Adrenal gland (tissue), 5 donors: ENCODE data around the gene AKAP13.

ENCODE experiments used
- CTCF ChIP-seq, 6 experiments: fragments of 450-650 bp in 4 of 6; fragments of 200-600 bp in 2 of 6; sonication (generic) in 1 of 6; IDR thresholded peaks; 1 replicate in 5 of 6; 2 replicates in 1 of 6; pipeline versions ENCODE4 v1.5.1 to v1.8.0; 2016 to 2021; ENCODE audit warnings: antibody characterized with exemption in 6 of 6, mild to moderate bottlenecking in 2 of 6, moderate library complexity in 1 of 6
- POLR2A ChIP-seq, 2 donors: fragments of 450-650 bp; IDR thresholded peaks; one replicate each; pipeline ENCODE4 v1.6.1; 2017; ENCODE audit warnings: antibody characterized with exemption in 2 of 2, mild to moderate bottlenecking in 2 of 2, moderate library complexity in 1 of 2
- donor health status: DM: no; HTN: no; CAD: no.

- TF ChIP-seq CTCF (IDR thresholded peaks at IDR 0.05), result no peak
- TF ChIP-seq POLR2A (IDR thresholded peaks at IDR 0.05), result no peak
Observed at GRCh38 chr15:85716261-85716660, 335.9 kb downstream of the AKAP13 start.
